ENCODE data around the gene FOSL2.

Gene FOSL2

DNA sequence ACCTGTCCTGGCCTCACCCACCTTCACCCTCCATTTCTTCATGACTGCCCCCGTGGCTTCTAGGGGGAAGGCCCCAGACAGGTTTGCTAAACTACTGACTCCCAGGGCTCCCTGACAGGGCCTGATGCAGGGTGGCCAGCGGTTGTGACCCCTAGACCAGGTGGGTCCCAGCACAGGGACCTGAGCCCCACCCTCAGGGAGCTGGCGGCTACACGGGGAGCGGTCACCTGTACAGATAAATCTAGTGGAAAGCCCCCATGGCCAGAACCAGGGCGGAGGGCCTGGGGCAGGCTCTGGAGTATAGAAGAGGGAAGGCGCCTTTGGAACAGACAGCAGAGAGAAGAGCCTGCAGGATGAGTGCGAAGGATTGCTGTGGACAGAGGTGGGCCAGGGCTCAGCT is 60.7 kb downstream of the FOSL2 start:
- FAIRE-seq, result no peak

DNA sequence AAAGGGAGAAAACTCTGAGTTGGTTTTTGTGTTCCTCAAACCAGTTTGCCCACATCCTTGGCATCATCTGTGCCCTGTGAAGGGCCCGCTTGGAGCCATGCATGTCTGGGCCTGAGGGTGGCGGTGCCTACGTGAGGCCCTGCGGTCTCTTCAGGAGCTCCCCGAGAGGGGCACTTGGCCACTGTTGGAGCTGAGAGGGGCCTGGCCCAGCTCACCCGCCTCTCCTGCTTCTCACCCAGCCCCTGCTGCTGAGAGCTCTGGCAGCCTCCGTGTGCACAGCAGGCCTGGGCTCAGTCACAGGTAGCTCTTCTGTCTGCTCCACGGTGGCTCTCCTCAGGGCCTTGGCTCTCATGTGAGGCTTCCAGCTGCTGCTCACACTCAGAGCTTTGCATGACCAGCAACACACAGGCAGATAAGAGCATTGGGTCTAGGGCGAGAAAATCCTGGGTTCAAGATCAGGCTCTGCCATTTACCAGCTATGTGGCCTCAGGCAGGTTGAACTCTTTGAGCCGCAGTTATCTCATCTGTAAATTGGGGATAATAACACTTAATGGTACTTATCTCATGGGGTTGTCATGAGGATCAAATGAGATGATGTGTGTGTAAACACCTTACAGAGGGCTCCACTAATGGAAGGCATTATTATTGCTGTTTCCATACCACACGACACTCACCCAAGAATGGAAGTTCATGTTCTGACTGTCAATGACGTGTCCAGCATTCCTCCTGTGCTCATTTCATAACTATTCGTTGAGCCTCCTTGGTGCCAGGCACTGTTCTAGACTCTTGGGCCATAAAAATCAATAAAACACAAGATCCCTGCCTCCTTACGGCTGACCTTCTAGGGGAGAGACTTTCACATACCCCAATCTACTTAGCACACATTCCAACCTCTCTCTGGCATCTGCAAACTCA is 61.6 kb downstream of the FOSL2 start:
- no peak for FAIRE-seq

DNA sequence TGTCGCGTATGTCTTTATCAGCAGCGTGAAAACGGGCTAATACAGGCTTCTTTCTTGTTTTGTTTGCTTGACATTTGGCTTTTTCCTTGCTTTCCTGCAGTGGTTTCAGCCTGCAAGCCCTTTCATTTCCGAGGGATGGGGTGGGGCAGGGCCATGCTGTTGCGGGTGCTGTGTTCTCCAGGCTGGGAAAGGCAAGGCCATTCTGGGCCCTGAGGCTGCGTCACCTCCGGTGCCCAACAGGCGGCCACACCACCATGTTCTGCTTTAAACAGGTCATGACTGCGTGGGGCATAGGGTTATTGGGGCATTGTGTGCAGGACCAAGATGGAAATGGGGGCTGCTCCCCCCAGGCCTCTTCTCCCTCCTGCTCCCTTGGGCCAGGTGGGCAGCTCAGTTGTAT is 64.6 kb downstream of the FOSL2 start:
- no peak for FAIRE-seq

DNA sequence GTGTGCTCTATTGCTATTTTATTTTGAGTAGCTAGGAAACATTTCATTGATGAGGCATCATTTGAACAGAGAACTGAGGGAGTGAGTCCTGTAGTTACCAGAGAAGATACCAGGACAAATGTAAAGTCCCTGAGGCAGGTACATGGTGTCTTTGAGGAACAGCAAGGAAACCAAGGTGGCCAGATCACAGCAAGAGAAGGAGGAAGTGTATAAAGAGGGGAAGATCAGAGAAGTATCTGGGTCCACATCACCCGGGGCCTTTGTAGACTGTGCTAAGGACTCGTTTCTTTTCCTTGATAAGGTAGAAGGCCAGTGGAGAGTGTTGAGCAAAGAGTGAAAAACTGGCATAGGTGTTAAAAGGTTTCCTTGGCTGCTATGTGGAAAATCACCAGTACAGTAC is 68.4 kb downstream of the FOSL2 start:
- no peak for FAIRE-seq

DNA sequence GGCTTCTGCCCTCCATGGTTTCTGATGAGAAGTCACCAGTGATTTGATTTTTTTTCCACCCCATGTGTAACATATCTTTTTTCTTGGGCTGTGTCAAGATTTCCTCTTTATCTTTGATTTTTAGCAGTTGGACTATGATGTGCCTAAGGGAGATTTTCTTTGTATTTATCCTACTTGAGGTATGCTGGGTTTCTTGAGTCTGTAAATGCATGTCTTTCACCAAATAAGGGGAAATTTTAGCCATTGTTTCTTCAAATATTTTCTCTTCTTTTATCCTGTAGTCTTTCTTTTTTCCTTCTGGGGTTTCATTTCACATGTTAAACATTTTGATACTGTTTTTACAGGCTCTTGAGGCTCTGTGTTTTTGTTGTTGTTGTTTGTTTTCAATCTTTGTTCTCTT is 69.5 kb downstream of the FOSL2 start:
- FAIRE-seq, result no peak

DNA sequence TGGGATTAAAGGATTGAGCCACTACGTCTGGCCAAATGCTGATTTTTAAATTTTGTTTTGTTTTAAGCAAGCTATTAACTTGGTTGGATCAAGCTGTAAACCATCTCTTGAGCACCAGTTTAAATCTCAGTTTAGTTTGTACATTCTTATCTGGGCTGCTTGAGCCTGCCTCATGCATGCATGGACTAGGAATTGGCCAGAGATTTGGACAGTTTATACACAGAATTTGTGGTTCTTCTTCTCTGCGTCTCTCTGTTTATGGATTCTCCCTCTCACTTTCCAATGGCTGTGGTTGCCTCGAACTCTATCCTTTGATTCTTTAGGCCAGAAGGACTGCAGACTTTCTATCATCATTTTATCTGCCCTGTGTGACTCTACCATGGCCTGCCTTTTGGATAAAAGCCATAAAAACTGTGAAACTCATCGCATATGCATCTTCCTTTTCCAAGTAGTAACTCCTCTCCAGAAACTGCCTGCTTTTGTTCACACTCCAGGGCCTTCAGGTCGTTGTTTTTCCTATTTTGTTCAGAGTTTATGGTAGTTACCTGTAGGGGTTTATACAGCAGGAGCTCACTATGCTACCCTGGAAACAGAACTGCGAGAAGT is 70.7 kb downstream of the FOSL2 start:
- FAIRE-seq, result no peak

DNA sequence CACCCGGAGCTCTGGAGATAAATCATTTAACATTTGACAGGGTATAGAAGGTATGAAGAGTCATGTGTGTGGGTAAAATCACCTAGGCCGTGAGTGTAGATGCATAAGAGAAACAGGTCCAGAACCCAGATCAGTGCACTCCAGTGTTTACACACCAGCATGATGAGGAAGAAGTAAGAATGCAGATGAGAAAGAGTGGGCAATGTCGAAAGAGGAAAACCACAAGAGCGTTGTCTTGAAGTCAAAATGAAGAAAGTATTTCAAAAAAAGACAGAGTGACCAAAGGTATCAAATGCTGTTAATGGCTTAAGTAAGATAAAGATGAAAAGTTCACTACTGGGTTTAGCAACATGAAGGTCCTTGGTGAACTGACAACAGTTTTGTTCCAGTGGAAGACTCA is 71.2 kb downstream of the FOSL2 start:
- no peak for FAIRE-seq

DNA sequence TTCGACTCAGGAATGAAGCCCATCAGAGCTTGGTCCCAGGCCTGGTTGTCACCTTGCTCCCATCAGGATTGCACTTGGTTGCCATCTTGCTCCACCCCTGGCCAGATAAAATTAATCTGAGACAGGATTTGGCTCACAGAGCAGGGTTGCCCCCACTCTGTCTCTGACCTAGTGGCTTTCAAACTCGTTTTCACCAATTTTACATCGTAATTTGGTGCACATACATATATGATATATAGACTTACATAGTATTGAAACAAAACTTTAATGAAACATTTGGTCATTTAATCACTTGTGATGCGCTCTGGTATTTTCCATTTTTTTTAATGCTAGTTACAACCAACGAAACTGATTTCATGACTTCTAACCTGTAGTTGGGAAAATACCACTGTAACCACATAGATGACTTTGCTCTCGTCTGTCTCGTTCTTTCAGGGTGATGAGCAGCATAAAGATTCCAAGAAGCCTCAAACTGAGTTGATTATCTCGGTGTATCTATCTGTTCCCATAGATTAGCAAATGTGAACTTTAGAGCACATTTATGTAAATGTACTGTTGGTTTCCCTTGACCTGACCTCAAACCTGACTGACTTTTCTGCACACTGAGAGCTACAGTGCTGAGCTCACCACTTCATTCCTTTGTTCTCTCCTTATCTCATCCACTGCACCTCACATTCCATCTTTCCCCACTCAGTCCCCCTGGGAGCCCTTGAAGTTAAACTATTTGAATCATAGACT is 72.7 kb downstream of the FOSL2 start:
- FAIRE-seq, result no peak
